ENCODE measurements around the gene HIC1.

- no peak for TF ChIP-seq CTCF (conservative IDR thresholded peaks at IDR 0.05 in 1 of 2, IDR thresholded peaks at IDR 0.05 in 1 of 2; ENCODE audit: low read depth in 1 of 2, low read length in 2 of 2)
- TF ChIP-seq EZH2 (IDR thresholded peaks at IDR 0.05; ENCODE audit: low read length, missing control alignments) = no peak
Observed at GRCh38 chr17:2086306-2086705, 31.4 kb downstream of the HIC1 start.
